NCI-H2227 (cell line): ENCODE data around the gene OR52E4.
A peak's percentile ranks its signal among the peaks of the same experiment; 100 is the strongest.

Experiments
- DNase-seq: peaks from one replicate; lab custom pipeline; 2025; ENCODE audit not compliant: unreplicated experiment; lab: John Stamatoyannopoulos, UW

The OR52E4 gene

DNA sequence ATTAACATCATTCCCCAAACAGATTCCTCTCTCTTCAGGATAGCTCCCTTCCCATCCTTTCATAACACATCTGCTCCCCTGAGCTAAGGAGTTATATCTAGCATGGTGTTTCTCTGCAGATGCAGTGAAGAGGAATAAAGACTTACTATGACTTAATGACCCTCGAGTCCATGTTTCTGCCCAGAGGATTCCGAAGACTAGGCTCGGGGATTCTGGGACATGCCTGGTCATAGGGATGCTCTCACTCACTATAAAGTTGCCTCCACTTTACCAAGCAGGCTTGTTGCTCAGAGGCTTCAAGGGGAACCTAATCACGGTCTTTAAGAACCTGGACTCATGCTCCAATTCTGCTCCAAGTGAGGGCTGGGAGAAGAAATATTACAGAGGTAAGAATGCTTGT is at the start of gene OR52E4:
Gene OR52E4 (plus strand): TSS at position 301 of the 400 bp plus-strand sequence. CDS start 3,664 bp downstream, outside the sequence.
- no peak for DNase-seq

DNA sequence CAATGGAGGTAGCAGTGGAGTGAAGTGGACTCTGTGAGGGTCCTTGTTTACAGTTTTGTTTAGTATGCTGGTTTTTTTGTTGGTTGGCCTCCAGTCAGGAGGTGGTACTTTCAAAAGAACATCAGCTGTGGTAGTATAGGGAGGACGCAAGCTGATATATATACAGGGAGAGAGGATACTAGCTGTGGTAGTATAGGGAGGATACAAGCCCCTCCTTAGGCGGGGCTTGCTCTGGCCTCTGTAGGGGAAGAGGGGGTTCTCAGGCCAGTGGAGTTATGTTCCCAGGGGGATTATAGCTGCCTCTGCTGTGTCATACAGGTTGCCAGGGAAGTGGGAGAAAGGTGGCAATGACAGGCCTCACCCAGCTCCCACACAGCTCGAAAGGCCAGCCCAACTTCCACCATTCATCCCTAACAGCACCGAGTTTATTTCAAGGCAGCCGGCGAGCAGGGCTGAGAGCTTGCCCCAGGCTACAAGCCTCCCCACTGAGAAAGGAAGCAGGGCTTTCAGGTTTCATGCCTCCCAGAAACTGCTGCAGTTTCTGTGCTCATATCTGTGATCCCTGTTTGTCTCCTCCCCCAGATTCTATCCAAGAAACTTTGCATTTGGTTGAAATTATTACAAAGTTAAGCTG is 49.1 kb upstream of the OR52E4 start:
- no peak for DNase-seq

DNA sequence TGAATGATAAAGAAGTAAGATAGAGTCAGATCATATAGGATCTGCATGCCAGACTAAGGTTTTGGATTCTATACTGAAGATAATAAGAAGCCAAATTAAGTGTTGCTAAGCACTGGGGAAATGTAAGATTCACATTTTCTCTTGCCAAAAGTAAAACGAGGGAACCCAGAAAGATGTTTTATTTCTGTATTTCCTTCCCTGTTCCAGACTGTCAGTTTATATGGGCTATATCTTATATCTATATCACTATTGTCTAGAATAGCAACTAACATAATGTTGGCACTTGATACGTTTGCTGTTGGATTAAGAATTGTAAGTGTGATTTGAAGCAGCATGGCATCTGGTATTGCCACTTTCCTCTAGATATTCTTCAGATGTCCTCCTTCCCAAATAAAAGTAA is 47.0 kb upstream of the OR52E4 start:
- DNase-seq = no peak

DNA sequence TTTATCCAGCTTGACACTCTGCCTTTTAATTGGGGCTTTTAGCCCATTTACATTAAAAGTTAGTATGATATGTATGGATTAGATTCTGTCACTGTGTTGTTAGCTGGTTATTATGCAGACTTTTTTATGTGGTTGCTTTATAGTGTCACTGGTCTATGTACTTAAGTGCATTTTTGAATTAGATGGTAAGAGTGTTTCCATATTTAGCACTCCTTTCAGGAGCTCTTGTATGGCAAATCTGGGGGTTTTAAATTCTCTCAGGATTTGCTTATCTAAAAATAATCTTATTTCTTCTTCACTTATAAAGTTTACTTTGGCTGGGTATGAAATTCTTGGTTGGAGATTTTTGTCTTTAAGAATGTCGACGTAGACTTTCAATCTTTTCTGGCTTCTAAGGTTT is 42.7 kb upstream of the OR52E4 start:
- no peak for DNase-seq

DNA sequence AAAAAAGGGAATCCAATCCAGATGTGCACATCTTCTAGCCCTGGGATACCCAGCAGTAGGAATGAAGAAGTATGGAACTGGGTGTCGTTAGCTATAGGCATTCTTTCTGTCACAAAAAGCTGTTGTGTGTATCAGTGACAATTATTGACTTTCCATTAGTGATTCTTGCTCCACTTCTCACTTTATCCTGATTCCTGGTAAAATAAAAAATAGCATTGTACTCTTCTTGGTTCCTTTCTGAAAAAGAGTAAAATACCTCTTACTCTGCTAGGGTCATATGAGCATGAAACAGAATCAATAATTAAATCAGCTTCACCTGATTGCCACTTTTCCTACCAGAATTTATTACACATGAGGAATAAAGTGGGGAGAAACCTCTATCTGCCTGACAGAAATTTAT is 38.6 kb upstream of the OR52E4 start, which contains the start of gene OR52E6:
Gene OR52E6 (minus strand): TSS at position 101 of the 400 bp plus-strand sequence. CDS start 0 bp downstream, at position 101.
- DNase-seq = no peak

DNA sequence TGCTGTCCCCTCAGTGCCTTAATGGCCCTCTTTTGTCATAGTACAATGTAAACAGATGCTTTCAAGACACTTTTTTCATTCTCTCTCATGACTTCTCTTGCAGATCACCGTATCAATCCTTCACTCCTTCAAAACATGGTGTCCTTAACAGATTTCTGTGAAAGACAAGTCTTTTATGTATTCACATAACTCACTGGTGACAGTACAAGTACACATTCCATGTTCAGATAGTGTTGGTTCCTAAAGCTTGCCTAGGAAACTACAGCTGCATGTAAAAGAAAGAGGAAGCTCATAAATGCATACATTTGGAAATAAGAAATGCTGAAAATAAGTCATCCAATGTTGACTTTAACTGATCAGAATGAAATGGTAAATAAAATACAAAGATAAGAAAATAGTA is 33.7 kb upstream of the OR52E4 start:
- no peak for DNase-seq

DNA sequence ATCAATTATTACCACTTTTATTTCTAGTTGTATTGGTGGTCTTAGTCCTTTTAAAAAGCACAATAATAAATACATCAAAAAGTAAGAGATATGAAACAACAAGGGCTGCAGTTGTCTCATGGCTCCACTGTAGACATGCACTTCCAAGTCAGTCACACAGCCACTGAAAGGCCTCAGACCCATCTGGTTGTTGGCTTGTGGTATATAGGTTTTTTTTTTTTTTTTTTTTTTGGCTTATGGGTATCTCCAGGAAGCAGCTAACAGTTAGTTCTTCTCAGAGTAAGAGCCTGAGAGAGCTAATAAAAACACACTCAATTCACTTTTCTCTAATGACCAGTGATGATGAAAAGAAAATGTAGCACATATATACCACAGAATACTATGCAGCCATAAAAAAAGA is 32.7 kb upstream of the OR52E4 start:
- DNase-seq = no peak

DNA sequence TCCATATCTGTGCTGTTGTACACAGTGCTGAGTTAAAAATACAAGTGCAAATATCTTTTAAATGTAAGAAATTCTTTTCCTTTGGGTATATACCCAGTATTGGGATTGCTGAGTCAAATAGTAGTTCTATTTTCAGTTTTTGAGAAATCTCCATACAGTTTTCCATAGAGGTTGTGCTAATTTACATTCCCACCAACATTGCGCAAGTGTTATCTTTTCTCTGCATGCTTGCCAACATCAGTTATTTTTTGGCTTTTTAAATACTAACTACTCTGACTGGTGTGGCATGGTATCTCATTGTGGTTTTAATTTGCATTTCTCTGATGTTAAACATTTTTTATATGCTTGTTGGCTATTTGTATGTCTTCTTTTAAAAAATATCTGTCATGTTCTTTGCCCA is 29.4 kb upstream of the OR52E4 start:
- DNase-seq = no peak

DNA sequence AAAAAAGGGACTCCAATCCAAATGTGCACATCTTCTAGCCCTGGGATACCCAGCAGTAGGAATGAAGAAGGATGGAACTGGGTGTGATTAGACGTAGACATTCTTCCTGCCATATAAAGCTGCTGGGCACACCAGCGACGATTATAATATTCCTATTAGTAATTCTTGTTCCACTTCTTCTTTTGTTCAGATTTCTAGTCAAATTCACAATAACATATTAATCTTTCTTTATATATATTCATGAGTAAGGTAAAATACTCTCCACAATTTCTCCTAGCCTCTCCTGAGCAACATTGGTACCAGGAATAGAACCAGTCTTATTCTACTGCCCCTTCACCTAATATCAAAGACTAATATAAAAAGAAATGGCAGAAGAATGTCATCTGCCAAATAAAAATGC is 22.8 kb upstream of the OR52E4 start, which contains the start of gene OR52E8:
Gene OR52E8 (minus strand): TSS at position 101 of the 400 bp plus-strand sequence. CDS start 0 bp downstream, at position 101.
- DNase-seq = no peak

DNA sequence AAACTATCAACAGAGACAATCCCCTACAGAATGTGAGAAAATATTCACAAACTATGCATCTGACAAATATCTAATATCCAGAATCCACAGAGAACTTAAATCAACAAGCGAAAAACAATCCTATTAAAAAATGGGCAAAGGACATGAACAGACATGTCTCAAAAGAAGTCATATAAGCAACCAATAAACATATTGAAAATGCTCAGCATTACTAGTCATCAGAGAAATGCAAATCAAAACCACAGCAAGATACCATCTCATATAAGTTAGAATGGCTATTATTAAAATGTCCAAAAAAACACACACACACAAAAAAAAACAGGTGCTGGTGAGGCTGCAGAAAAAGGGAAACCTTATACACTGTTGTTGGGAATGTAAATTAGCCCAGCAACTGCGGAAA is 14.6 kb upstream of the OR52E4 start:
- no peak for DNase-seq

DNA sequence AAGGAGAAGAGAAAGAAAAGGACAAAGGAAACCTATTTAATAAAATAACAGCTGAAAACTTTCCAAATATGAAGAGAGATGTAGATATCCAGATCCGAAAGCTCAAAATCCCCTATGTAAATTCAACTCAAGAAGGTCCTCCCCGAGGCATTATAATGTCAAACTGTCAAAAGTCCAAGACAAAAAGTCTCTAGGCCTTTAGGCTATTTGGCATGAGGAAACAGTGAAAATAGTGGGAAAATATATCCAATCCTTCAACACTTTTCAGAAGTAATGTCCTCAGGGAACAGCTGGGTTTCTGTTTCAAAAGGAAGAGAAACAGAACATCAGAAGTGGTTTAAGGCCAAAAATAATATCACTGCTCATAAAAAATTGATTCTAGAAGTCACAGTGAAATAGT is 1.9 kb upstream of the OR52E4 start:
- no peak for DNase-seq

DNA sequence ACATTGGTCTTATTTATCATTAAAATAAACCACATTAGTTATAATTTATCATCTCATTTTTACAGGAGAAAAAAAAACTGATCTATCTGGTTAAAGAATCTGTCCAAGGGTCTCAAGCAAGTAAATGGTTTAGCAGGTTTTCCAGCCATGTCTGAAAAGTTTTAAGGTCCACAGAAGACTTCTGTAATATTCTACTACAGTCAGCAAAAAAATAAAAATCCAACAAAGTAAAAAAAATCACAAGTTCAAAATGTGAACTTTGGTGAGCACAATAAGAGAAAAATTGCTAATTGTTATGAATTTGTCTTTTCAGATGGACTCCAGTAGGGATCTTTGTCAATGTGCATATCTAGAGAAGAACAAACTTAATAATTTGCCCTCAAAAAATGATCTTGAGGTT is 1.3 kb downstream of the OR52E4 start:
- DNase-seq = no peak

DNA sequence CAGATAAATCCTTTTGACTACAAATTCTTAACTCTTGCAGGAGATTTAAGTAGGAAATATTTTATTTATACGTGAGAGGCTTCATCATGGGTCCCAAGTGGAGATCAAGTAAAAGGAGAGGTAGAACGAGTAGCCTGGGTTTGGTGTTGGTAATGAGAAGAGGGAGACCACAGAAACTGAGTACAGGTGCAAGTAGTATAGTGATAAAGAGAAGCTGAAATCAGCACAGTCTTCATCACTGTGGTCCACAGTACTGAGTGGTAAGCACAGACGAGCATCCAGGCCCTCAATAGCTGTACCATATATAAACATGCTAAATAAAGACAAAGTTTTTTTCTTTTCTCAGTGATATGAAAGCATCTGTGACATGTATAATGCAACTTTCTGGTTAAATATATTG is 6.7 kb downstream of the OR52E4 start:
- no peak for DNase-seq

DNA sequence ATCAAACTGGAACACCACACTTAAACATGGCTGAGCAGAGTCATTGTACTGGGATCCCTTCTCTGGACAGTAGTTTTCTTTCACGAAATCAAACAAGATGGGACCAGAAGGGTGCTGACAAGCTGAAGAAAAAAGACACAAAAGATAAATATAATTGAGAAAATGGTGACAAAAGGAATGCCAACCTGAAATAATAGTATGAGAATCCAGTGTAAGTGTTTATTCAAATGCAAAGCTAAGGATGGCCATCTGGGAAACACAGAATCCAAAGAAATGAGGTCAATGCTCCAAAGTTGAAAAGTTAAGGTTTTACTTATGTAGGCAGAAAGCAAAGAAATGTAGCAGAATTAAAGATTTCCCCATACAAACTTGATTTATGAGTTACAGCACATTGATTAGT is 7.2 kb downstream of the OR52E4 start:
- DNase-seq = no peak

DNA sequence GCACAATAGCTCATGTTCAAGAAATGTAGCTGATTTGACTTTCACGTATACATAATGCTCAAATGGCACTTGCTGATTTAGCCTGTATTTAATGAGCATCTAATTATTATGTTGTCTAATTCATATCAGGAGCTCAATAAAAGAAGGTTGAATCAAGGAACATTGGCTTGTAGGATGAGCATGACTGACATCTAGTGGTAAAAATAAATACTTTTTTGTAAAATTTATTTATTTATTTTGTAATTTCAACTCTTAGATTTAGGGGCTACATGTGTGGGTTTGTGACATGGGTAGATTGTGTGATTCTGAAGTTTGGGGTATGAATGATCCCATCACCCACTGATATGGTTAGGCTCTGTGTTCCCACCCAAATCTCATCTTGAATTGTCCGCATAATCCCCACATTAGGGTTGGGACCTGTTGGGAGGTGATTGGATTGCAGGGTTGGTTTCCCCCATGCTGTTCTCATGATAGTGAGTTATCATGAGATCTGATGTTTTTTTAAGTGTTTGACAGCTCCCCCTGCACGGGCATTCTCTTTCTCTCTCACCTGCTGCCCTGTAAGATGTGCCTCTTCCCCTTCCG is 10.9 kb downstream of the OR52E4 start:
- DNase-seq = peak; percentile 6

DNA sequence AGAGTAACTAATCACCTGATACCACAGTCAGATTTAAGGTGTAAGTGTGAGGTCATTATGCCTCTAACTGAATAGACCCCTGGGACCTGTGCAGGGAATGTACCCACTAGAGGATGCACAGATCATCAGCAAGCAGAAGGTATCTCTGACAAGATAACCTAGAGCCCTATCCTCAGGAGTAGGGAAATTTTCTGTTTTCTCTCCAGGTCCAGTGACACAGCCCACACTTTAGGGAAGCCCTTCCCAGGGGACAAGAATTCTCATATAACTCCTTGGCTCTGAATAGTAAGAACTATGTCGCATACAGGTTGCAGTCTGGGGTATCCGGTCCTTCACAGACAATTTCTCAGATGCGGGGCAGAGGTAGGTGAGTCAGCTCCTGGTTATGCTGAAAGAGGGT is 12.5 kb downstream of the OR52E4 start, which contains the start of gene OR52E5:
Gene OR52E5 (plus strand): TSS at position 301 of the 400 bp plus-strand sequence. CDS start 7,569 bp downstream, outside the sequence.
- DNase-seq = no peak

DNA sequence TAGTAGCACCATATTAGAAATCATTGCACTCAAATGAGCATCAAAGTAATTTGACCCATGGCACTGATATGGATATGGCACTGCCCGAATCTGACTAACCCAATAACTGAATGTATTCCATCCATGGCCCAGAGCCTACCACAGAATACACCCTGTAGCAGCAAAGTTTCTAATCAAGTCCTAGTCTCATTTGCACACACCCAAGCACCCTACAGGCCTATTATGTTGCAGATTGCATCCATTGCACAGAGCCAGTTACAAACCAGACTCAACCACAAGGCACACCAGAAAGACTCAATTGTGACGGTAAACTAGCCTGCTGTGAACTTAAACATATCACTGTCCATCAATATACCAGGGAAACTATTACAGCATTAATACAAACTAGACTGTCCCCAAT is 19.1 kb downstream of the OR52E4 start:
- no peak for DNase-seq

DNA sequence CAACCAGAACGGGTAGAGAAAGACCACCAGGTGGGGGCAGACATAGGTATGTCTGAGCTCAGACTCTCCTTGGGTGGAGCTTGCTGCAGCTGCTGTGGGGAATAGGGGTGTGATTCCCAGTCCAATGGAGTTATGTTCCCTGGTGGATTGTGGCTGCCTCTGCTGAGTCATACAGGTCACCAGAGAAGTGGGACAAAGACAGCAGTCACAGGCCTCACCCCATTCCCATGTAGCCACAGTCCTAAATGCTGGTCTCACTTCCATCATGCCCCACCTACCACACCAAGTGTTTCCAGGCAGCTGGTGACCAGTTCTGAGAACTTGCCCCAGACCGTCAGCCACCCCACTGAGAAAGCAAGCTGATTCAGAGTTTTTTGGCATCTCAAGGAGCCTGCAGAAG is 30.1 kb downstream of the OR52E4 start:
- no peak for DNase-seq

DNA sequence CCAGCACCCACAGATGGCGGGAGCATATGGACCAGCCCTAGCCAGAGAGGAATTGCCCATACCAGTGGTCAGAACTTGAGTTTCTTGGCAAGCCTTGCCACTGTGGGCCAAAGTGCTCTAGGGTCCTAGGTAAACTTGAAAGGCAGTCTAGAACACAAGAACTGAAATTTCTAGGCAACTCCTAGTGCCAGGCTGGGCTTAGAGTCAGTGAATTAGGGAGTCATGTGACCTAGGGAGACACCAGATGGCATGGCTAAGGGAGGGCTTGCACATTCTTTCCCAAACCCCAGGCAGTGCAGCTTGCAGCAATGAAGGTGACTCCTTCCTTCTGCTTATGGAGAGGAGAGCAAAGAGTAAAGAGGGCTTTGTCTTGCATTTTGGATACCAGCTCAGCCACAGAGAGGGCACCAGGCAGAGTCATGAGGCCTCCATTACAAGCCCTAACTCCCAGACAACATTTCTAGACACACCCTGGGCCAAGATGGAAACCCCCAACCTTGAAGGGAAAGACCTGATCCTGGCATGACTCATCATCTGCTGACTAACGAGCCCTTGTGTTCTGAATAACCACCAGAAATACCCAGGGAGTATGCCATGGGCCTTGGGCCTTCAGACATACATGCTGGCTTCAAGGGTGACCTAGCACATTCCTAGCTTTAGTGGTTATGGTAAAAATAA is 42.5 kb downstream of the OR52E4 start:
- no peak for DNase-seq

DNA sequence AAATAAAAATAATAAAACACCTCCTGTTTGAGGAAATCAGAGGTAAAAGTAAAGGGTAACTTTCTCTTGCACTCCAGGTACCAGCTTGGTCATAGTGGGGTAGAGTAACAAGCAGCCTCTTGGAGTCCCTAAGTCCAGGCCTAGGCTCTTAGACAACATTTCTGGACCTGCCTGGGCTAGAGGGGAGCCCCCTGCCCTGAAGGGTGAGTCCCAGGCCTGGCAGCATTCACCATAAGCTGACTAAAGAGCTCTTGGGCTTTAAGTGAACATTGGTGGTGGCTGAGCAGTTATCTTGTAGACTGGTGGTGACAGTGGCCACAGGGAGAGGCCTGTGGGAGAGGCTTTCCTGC is 43.0 kb downstream of the OR52E4 start:
- DNase-seq = no peak

DNA sequence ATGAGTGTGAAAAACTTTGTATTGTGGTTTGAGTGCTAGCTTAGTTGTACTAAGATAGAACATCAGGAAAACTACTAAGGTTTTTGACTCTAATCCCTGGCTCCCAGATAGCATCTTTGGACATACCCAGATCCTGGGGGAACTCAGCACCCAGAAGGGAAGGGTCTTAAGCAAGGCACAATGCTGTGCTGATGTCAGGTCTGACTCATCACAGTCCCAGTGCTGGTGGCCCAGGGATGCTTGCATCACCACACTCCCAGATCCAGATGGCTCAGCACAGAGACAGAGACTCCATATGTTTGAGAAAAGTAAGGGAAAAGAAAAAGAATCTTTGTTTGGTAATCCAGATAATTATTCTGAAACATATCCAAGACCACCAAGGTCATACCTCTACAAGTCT is 43.4 kb downstream of the OR52E4 start:
- no peak for DNase-seq

DNA sequence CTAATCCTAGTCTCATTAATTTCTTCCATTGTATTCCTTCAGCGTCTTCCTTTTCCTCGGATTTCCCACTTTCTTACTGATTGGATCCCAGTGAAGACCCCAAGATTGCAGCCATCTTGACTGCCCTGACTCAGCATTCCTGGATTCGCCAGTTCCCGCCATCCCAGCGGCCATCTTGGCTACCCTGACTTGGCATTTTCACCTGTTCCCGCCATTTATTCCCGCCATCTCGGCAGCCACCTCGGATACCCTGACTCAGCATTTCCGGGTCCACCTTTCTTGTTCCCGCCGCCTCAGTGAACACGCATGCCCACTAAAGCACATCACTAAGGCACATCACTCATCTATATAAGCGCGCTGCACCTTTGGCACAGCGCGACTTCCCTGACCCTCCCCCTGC is 47.8 kb downstream of the OR52E4 start:
- DNase-seq = no peak
